GM19099 (cell line): ENCODE data around the gene FH.

Experiments used
- POLR2A ChIP-seq: IDR thresholded peaks from 3 replicates; pipeline ENCODE4 v1.6.1; 2011; ENCODE audit warnings: low read depth; ENCODE audit not compliant: insufficient read length; ENCODE audit errors: extremely low read depth

FH gene

GRCh38 chr1:241488739-241489138 lies 30.8 kb downstream of the FH start:
- TF ChIP-seq POLR2A: no peak

- no peak for TF ChIP-seq POLR2A
These were observed 34.0 kb downstream of the FH start for GRCh38 chr1:241485554-241485992.

- TF ChIP-seq POLR2A: no peak
These were observed 34.4 kb downstream of the FH start for GRCh38 chr1:241485145-241485544.

GRCh38 chr1:241482761-241483250 lies 36.7 kb downstream of the FH start:
- no peak for TF ChIP-seq POLR2A

GRCh38 chr1:241479294-241479693 lies 40.3 kb downstream of the FH start:
- TF ChIP-seq POLR2A: no peak

GRCh38 chr1:241475671-241476070 lies 43.9 kb downstream of the FH start:
- no peak for TF ChIP-seq POLR2A

GRCh38 chr1:241473026-241473425 lies 46.5 kb downstream of the FH start:
- no peak for TF ChIP-seq POLR2A

- no peak for TF ChIP-seq POLR2A
These were observed 48.5 kb downstream of the FH start for GRCh38 chr1:241470908-241471590.

GRCh38 chr1:241470361-241470760 lies 49.2 kb downstream of the FH start:
- no peak for TF ChIP-seq POLR2A

GRCh38 chr1:241465673-241466072 lies 53.9 kb downstream of the FH start:
- TF ChIP-seq POLR2A: no peak

GRCh38 chr1:241464985-241465384 lies 54.6 kb downstream of the FH start:
- no peak for TF ChIP-seq POLR2A

GRCh38 chr1:241462391-241462790 lies 57.2 kb downstream of the FH start:
- TF ChIP-seq POLR2A: no peak

- TF ChIP-seq POLR2A: no peak
These were observed 59.3 kb downstream of the FH start for GRCh38 chr1:241460098-241460873.

- no peak for TF ChIP-seq POLR2A
These were observed 60.3 kb downstream of the FH start for GRCh38 chr1:241459186-241459802.

- no peak for TF ChIP-seq POLR2A
These were observed 62.1 kb downstream of the FH start for GRCh38 chr1:241457421-241457820.

GRCh38 chr1:241456743-241457142 lies 62.8 kb downstream of the FH start:
- TF ChIP-seq POLR2A: no peak
